IMR-90 (cell line): Measurements from ENCODE around the gene VDAC2.

Experiments
- CEBPB ChIP-seq: IDR thresholded peaks from 2 replicates; pipeline ENCODE4 v1.6.1; 2012; ENCODE audit warnings: low read depth, low read length, improper control_type of control experiment
- CHD1 ChIP-seq: IDR thresholded peaks from 2 replicates; pipeline ENCODE4 v1.6.1; 2012; ENCODE audit warnings: low read depth, low read length, improper control_type of control experiment
- CTCF ChIP-seq: conservative IDR thresholded peaks from 2 replicates; pipeline ENCODE4 v1.5.1; 2012; ENCODE audit warnings: mild to moderate bottlenecking, low read depth, low read length, improper control_type of control experiment
- ELK1 ChIP-seq: fragments of 150-350 bp; IDR thresholded peaks from 2 replicates; pipeline ENCODE4 v1.6.1; 2016; ENCODE audit warnings: low read depth, mild to moderate bottlenecking, low read length, moderate library complexity, borderline replicate concordance
- FOS ChIP-seq: fragments of 150-350 bp; IDR thresholded peaks from 2 replicates; pipeline ENCODE4 v1.6.1; 2016; ENCODE audit warnings: low read depth, low read length
- MAFK ChIP-seq: IDR thresholded peaks from 2 replicates; pipeline ENCODE4 v1.6.1; 2012; ENCODE audit warnings: low read depth, low read length, improper control_type of control experiment
- MAZ ChIP-seq: IDR thresholded peaks from 2 replicates; pipeline ENCODE4 v1.6.1; 2012; ENCODE audit warnings: low read depth, mild to moderate bottlenecking, low read length, improper control_type of control experiment, moderate library complexity, borderline replicate concordance
- MXI1 ChIP-seq: IDR thresholded peaks from 2 replicates; pipeline ENCODE4 v1.6.1; 2012; ENCODE audit warnings: low read depth, mild to moderate bottlenecking, low read length, moderate library complexity, borderline replicate concordance
- POLR2A ChIP-seq: IDR thresholded peaks from 2 replicates; pipeline ENCODE4 v1.6.1; 2012; ENCODE audit warnings: mild to moderate bottlenecking, low read depth, low read length
- RAD21 ChIP-seq: IDR thresholded peaks from 2 replicates; pipeline ENCODE4 v1.6.1; 2012; ENCODE audit warnings: low read length, improper control_type of control experiment
- RCOR1 ChIP-seq: IDR thresholded peaks from 2 replicates; pipeline ENCODE4 v1.6.1; 2012; ENCODE audit warnings: mild to moderate bottlenecking, low read length, improper control_type of control experiment; ENCODE audit not compliant: insufficient replicate concordance
- RFX5 ChIP-seq: IDR thresholded peaks from 2 replicates; pipeline ENCODE4 v1.8.0; 2012; ENCODE audit warnings: low read depth, mild to moderate bottlenecking, low read length, moderate library complexity
- SMC3 ChIP-seq: fragments of 150-350 bp; IDR thresholded peaks from 2 replicates; pipeline ENCODE4 v1.6.1; 2016; ENCODE audit warnings: low read depth, mild to moderate bottlenecking, antibody characterized with exemption, low read length, moderate library complexity
- TF ChIP-seq, protein P1 (sequence below): fragments of 150-350 bp; IDR thresholded peaks from 2 replicates; pipeline ENCODE4 v1.6.1; 2017; ENCODE audit warnings: mild to moderate bottlenecking, antibody characterized with exemption, low read length, low read depth

DNA sequence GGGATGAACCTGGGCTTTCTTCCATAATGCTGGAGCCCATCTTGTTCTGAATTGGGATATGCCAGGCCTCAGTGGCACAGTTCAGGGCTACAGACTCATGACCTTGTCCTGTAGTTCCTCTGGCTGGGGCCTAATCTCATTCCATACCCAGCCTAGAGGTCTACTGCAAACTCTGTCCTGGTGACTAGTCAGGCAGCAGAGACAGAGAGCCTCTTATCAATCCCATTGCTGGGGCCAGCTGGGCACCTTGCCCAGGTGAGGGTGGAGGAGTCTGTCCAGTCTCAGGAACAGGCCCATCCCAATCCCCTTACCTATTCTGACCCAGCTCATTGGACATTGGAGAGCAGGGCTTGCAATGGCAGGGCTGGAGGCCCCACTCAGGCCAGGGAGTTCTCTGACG lies 53.2 kb downstream of the VDAC2 start:
- TF ChIP-seq CTCF (no peak), POLR2A (no peak), RFX5 (no peak), CHD1 (no peak), RAD21 (no peak), CEBPB (no peak), FOS (no peak), MXI1 (no peak), SMC3 (no peak), RCOR1 (no peak), MAZ (no peak), MAFK (no peak), ELK1 (no peak)
- TF ChIP-seq, protein P1, sequence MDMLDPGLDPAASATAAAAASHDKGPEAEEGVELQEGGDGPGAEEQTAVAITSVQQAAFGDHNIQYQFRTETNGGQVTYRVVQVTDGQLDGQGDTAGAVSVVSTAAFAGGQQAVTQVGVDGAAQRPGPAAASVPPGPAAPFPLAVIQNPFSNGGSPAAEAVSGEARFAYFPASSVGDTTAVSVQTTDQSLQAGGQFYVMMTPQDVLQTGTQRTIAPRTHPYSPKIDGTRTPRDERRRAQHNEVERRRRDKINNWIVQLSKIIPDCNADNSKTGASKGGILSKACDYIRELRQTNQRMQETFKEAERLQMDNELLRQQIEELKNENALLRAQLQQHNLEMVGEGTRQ = no peak
